Cerebellar nuclear complex (tissue), 1 donor: ENCODE measurements around the gene KRTAP5-2.
A peak's percentile ranks its signal among the peaks of the same experiment; 100 is the strongest.

Experiments used
- DNase-seq, 2 experiments: peaks; one replicate each; lab custom pipeline; 2025; lab: John Stamatoyannopoulos, UW

KRTAP5-2 gene

GRCh38 chr11:1567721-1568100, 30.4 kb downstream of the KRTAP5-2 start:
- DNase-seq = no peak

GRCh38 chr11:1567052-1567720, 30.9 kb downstream of the KRTAP5-2 start:
- no peak for DNase-seq

- DNase-seq = no peak
Measured at GRCh38 chr11:1566381-1567051, 31.6 kb downstream of the KRTAP5-2 start.

GRCh38 chr11:1565904-1566247, 32.2 kb downstream of the KRTAP5-2 start:
- DNase-seq = no peak

- DNase-seq = no peak
Measured at GRCh38 chr11:1565173-1565903, 32.8 kb downstream of the KRTAP5-2 start.

- no peak for DNase-seq
Measured at GRCh38 chr11:1564535-1565172, 33.4 kb downstream of the KRTAP5-2 start.

- no peak for DNase-seq
Measured at GRCh38 chr11:1563697-1564534, 34.2 kb downstream of the KRTAP5-2 start.

- DNase-seq = no peak
Measured at GRCh38 chr11:1563149-1563638, 34.9 kb downstream of the KRTAP5-2 start.

GRCh38 chr11:1562469-1563148, 35.5 kb downstream of the KRTAP5-2 start:
- no peak for DNase-seq

- DNase-seq = no peak
Measured at GRCh38 chr11:1561955-1562354, 36.1 kb downstream of the KRTAP5-2 start.

- no peak for DNase-seq
Measured at GRCh38 chr11:1561266-1561665, 36.8 kb downstream of the KRTAP5-2 start.

GRCh38 chr11:1560649-1561251, 37.3 kb downstream of the KRTAP5-2 start:
- DNase-seq = no peak

GRCh38 chr11:1560002-1560648, 38.0 kb downstream of the KRTAP5-2 start:
- no peak for DNase-seq

- peak; percentile 87 to 91 for DNase-seq
Measured at GRCh38 chr11:1559111-1559951, 38.8 kb downstream of the KRTAP5-2 start.

- no peak for DNase-seq
Measured at GRCh38 chr11:1558775-1559110, 39.4 kb downstream of the KRTAP5-2 start.

GRCh38 chr11:1557904-1558774, 40.0 kb downstream of the KRTAP5-2 start:
- DNase-seq = no peak

- no peak for DNase-seq
Measured at GRCh38 chr11:1557051-1557884, 40.8 kb downstream of the KRTAP5-2 start.
